Measurements from ENCODE around the gene ZNF746.

The ZNF746 gene

DNA sequence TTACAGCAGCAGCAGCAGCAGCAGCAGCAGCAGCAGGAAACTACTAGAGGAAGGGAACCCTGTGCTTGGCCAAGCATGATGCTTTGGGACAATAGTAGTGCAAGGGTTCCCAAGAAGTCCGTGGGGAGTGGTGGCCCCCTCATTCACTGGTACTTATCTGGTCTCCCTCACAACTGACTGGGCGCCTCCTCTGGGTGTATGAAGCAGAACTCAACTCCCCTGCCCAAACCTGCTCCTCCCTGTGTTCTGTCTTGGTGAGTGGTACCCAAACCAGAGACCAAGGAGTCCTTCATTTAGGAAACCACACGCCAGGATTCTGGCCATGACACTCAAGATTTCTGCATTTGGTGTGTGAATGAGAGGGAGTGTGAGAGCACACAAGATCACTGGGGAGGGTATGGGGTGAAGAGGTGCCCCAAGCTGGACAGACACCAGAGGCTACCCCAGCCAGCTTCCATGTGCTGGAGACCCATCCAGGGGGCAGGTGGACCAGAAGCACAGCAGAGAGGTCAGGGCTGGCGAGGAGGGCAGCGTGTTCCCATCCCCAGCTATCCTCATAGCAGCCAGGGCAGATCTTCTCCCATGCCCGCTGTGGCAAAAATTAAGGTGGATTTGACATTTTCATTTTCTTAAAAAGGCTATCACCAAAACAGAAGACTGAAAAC is 26.2 kb downstream of the ZNF746 start:
- Histone ChIP-seq H3K9ac (ENCODE audit: low read length in 2 of 2) (no peak overlapping the region), H3K4me1 (ENCODE audit: control insufficient read depth, insufficient read depth, low read length) (no peaks in the 10 kb centered on the region), H3K4me3 (ENCODE audit: low read length in 2 of 2) (no peak overlapping the region), H3K27me3 (ENCODE audit: control insufficient read depth in 1 of 2, insufficient read depth in 2 of 2, low read length in 2 of 2) (no peaks in the 10 kb centered on the region), H3K9me3 (ENCODE audit: control insufficient read depth in 2 of 2, low read length in 2 of 2) (no peaks in the 10 kb centered on the region), H3K36me3 (ENCODE audit: control insufficient read depth in 2 of 2, insufficient read depth in 2 of 2, low read length in 2 of 2) (peaks cover 19 to 27% of the 10 kb centered on the region in 2 donors), H3K27ac (ENCODE audit: low read length) (no peak overlapping the region)

DNA sequence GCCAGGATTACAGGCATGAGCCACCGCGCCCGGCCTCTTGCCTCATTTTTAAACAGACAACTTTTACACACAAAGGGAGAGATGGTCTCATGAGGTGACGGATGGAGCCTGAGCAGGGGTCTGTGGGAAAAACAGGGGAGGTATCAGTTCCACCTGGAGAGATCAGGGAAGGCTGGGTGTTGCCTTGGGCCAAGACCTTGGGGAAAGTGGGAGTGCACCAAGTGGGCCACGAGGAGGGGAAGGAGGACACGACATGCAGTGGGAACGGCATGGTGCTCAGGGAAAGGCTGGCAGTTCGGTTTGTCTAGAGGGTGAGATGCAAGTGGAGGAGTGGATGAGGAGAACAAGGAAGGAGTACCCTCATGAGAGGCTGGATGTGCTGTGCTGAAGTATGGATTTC is 27.8 kb downstream of the ZNF746 start:
- H3K4me3 ChIP-seq (ENCODE audit: low read length in 2 of 2) = no peak overlapping the region
- H3K36me3 ChIP-seq (ENCODE audit: control insufficient read depth in 2 of 2, insufficient read depth in 2 of 2, low read length in 2 of 2) = peaks cover 9 to 15% of the 10 kb centered on the region in 2 donors
- H3K27ac ChIP-seq (ENCODE audit: low read length) = no peak overlapping the region
- peaks cover 3% of the 10 kb centered on the region in 2 donors for H3K27me3 ChIP-seq (ENCODE audit: control insufficient read depth in 1 of 2, insufficient read depth in 2 of 2, low read length in 2 of 2)
- no peak overlapping the region for H3K9ac ChIP-seq (ENCODE audit: low read length in 2 of 2)
- H3K4me1 ChIP-seq (ENCODE audit: control insufficient read depth, insufficient read depth, low read length) = no peaks in the 10 kb centered on the region
- no peaks in the 10 kb centered on the region for H3K9me3 ChIP-seq (ENCODE audit: control insufficient read depth in 2 of 2, low read length in 2 of 2)

DNA sequence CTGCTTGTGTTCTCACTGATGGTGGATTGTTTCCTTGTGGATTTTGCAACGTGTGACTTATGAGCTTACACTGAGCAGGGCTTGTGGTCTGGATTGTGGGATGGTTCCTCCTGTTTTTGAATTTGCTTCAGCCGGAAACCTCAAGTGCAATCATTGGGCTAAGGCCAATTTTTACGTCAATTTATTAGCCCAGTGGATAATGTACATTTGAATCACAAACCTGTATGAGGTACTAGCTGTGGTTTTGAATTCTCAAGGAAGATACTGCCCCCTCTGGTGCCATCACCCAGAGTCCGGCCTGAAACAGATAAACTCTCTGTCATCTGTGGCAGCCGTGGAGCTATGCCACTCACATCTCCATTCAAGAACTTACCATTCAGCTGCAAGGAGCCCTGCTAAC is 29.4 kb downstream of the ZNF746 start:
- no peak overlapping the region for H3K9ac ChIP-seq (ENCODE audit: low read length in 2 of 2)
- peaks cover 3% of the 10 kb centered on the region in 2 donors for H3K27me3 ChIP-seq (ENCODE audit: control insufficient read depth in 1 of 2, insufficient read depth in 2 of 2, low read length in 2 of 2)
- peaks cover 7 to 9% of the 10 kb centered on the region in 2 donors for H3K36me3 ChIP-seq (ENCODE audit: control insufficient read depth in 2 of 2, insufficient read depth in 2 of 2, low read length in 2 of 2)
- no peak overlapping the region for H3K4me3 ChIP-seq (ENCODE audit: low read length in 2 of 2)
- no peaks in the 10 kb centered on the region for H3K4me1 ChIP-seq (ENCODE audit: control insufficient read depth, insufficient read depth, low read length)
- no peak overlapping the region for H3K27ac ChIP-seq (ENCODE audit: low read length)
- H3K9me3 ChIP-seq (ENCODE audit: control insufficient read depth in 2 of 2, low read length in 2 of 2) = no peaks in the 10 kb centered on the region

DNA sequence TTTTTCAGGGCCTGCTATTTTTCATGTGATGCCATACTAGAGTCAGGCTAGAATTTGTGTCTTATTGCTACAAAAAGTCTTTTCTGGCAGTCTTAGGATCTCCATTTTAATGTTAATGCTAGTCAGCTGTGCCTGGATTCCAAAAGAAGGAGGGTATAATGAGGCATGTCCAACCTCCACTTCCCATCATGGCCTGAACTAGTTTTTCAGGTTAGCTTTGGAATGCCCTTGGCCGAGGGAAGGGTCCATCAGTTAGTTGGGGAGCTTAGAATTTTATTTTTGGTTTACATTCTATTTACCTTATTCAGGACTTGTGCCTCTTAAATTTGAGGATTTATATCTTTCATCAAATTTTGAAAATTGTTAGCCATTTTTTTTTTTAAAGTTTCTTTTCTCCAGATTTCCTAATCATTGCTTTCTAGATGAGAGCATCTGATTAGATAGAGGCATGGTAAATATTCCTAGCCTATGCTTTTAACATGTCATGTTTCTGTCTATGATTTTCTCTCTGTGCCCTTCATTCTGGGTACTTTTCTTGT is 30.2 kb downstream of the ZNF746 start:
- H3K36me3 ChIP-seq (ENCODE audit: control insufficient read depth in 2 of 2, insufficient read depth in 2 of 2, low read length in 2 of 2) = peaks cover 2% of the 10 kb centered on the region in 2 donors
- no peaks in the 10 kb centered on the region for H3K4me1 ChIP-seq (ENCODE audit: control insufficient read depth, insufficient read depth, low read length)
- H3K4me3 ChIP-seq (ENCODE audit: low read length in 2 of 2) = no peak overlapping the region
- H3K9ac ChIP-seq (ENCODE audit: low read length in 2 of 2) = no peak overlapping the region
- H3K27ac ChIP-seq (ENCODE audit: low read length) = no peak overlapping the region
- H3K27me3 ChIP-seq (ENCODE audit: control insufficient read depth in 1 of 2, insufficient read depth in 2 of 2, low read length in 2 of 2) = peaks cover 3% of the 10 kb centered on the region in 2 donors
- no peaks in the 10 kb centered on the region for H3K9me3 ChIP-seq (ENCODE audit: control insufficient read depth in 2 of 2, low read length in 2 of 2)

DNA sequence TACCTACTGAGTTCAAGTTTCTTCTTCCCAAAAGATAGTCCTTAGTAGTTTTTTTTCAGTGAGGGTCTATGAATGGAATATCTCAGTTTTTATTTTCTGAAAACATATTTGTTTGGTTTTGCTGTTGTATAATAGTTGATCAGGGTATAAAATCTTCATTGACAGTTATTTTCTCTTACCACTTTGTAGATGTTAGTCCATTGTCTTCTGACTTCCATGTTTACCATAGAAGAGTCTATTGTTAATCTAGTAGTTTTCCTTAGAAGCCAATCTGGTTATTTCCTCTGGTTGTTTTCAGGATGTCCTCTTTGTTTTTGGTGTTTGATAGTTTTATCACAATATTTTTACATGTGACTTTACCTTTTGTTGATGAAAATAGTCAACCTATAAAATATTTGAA is 31.2 kb downstream of the ZNF746 start:
- Histone ChIP-seq H3K4me1 (ENCODE audit: control insufficient read depth, insufficient read depth, low read length) (peaks cover under 1% of the 10 kb centered on the region), H3K4me3 (ENCODE audit: low read length in 2 of 2) (no peak overlapping the region)

DNA sequence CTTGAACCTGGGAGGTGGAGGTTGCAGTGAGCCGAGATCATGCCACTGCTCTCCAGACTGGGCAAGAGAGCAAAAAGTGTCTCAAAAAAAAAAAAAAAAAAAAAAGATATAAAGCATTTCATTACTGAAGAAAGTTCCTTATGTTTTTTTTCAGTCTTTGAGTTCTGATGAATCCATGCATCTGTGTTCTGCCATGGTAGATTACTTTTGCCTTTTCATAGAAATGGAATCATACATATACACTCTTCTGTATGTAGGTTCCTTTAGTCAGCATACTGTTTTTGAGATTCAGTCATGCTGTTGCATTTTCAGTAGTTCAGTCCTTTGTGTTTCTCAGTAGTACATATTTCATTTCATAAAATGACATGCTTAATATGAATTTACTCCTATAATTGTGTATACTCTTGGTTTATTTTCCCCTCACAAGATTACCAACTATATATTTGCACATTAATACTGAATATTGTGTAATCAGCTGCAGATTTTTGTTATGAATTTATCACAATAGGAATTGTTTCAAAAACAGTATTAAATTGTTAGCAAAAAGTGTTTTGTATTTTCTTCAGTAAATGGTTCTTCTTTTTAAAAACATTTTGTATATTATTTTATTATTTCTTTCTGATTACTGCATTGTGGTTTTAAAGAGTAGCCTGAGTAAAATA is 34.0 kb downstream of the ZNF746 start:
- Histone ChIP-seq H3K27ac (ENCODE audit: low read length) (no peak overlapping the region), H3K9ac (ENCODE audit: low read length in 2 of 2) (no peak overlapping the region), H3K4me1 (ENCODE audit: control insufficient read depth, insufficient read depth, low read length) (peaks cover 16% of the 10 kb centered on the region), H3K27me3 (ENCODE audit: control insufficient read depth in 1 of 2, insufficient read depth in 2 of 2, low read length in 2 of 2) (peaks cover 3% of the 10 kb centered on the region in 2 donors), H3K9me3 (ENCODE audit: control insufficient read depth in 2 of 2, low read length in 2 of 2) (no peaks in the 10 kb centered on the region), H3K36me3 (ENCODE audit: control insufficient read depth in 2 of 2, insufficient read depth in 2 of 2, low read length in 2 of 2) (no peaks in the 10 kb centered on the region), H3K4me3 (ENCODE audit: low read length in 2 of 2) (no peak overlapping the region)

More for the DNA sequence above, 31.2 kb downstream of the ZNF746 start:
- Histone ChIP-seq H3K9me3 (ENCODE audit: control insufficient read depth in 2 of 2, low read length in 2 of 2) (no peaks in the 10 kb centered on the region), H3K27ac (ENCODE audit: low read length) (no peak overlapping the region), H3K36me3 (ENCODE audit: control insufficient read depth in 2 of 2, insufficient read depth in 2 of 2, low read length in 2 of 2) (peaks cover 0 to under 1% of the 10 kb centered on the region in 2 donors), H3K27me3 (ENCODE audit: control insufficient read depth in 1 of 2, insufficient read depth in 2 of 2, low read length in 2 of 2) (peaks cover 3% of the 10 kb centered on the region in 2 donors), H3K9ac (ENCODE audit: low read length in 2 of 2) (no peak overlapping the region)

DNA sequence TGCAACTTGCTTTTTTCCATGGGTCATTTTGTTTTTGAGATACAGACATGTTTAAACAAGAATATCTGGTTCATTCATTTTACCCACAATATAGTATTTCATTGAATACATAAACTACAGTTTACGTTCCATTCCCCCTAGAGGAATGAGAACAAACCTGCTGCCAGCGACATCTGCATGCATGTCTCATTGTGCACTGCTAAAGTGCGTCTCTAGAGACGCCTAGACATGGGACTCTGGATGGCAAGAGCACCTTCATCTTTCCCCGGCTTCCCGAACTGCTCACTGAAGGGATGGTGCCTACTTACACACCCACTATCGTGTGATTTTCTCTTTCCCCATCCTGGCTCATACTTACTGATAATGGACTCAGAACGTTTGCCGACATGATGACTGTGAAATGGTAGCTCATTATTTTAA is 35.5 kb downstream of the ZNF746 start:
- no peak overlapping the region for H3K27ac ChIP-seq (ENCODE audit: low read length)

DNA sequence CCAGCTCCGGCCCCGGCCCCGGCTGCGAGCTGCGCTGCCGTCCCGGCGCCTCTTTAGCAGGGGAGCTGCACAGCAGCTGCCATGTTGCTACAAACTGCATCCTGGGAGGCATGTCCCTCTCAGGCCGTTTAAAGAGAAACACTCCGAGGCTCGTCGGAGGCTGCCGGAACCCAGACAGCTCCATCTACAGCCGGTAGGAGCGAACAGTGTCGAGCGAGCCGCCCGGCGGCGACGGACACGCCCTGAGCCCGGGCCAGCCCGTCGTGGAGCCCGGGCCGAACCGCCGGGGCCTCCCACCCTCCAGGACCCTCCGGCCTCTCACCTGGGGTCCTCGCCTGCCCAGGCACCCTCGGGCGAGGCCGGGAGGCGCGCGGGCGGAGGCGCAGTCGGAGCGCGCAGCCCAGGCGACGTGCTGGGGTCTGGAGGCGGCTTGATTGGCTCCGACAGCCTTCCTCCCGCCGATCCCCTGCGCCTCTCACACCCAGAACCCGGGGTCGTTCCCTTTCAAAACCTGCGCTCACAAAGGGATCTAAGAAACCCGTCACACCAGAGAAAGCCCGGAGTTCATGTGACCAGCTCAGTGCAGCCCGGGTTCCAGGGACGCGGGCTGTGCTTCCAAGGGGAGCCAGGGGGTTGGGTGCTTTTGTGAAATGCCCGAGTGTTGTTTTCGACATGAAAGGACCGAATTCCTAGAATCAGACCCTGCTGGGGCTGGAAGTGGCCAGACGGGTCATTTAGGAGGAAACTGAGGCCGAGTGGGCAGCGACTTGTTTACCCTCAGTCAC is 36.9 kb downstream of the ZNF746 start, which contains the start of gene ZNF777:
TSS of gene ZNF777 (minus strand) at position 570 of the 785 bp plus-strand sequence. CDS start 5,040 bp downstream, outside the sequence.
- peaks cover 3% of the 10 kb centered on the region in 2 donors for H3K27me3 ChIP-seq (ENCODE audit: control insufficient read depth in 1 of 2, insufficient read depth in 2 of 2, low read length in 2 of 2)
- no peaks in the 10 kb centered on the region for H3K9me3 ChIP-seq (ENCODE audit: control insufficient read depth in 2 of 2, low read length in 2 of 2)
- H3K36me3 ChIP-seq (ENCODE audit: control insufficient read depth in 2 of 2, insufficient read depth in 2 of 2, low read length in 2 of 2) = peaks cover 0 to 6% of the 10 kb centered on the region in 2 donors
- peak within 1 kb of the TSS; percentile 77 to 84 for H3K9ac ChIP-seq (ENCODE audit: low read length in 2 of 2)
- H3K4me1 ChIP-seq (ENCODE audit: control insufficient read depth, insufficient read depth, low read length) = peaks cover 25% of the 10 kb centered on the region
- peak within 1 kb of the TSS; percentile 67 for H3K27ac ChIP-seq (ENCODE audit: low read length)
- H3K4me3 ChIP-seq (ENCODE audit: low read length in 2 of 2) = peak within 1 kb of the TSS; percentile 80 to 88

More for the DNA sequence above, 35.5 kb downstream of the ZNF746 start:
- Histone ChIP-seq H3K4me1 (ENCODE audit: control insufficient read depth, insufficient read depth, low read length) (peaks cover 22% of the 10 kb centered on the region), H3K4me3 (ENCODE audit: low read length in 2 of 2) (no peak overlapping the region), H3K9me3 (ENCODE audit: control insufficient read depth in 2 of 2, low read length in 2 of 2) (no peaks in the 10 kb centered on the region), H3K27me3 (ENCODE audit: control insufficient read depth in 1 of 2, insufficient read depth in 2 of 2, low read length in 2 of 2) (peaks cover 3% of the 10 kb centered on the region in 2 donors), H3K9ac (ENCODE audit: low read length in 2 of 2) (no peak overlapping the region), H3K36me3 (ENCODE audit: control insufficient read depth in 2 of 2, insufficient read depth in 2 of 2, low read length in 2 of 2) (no peaks in the 10 kb centered on the region)

DNA sequence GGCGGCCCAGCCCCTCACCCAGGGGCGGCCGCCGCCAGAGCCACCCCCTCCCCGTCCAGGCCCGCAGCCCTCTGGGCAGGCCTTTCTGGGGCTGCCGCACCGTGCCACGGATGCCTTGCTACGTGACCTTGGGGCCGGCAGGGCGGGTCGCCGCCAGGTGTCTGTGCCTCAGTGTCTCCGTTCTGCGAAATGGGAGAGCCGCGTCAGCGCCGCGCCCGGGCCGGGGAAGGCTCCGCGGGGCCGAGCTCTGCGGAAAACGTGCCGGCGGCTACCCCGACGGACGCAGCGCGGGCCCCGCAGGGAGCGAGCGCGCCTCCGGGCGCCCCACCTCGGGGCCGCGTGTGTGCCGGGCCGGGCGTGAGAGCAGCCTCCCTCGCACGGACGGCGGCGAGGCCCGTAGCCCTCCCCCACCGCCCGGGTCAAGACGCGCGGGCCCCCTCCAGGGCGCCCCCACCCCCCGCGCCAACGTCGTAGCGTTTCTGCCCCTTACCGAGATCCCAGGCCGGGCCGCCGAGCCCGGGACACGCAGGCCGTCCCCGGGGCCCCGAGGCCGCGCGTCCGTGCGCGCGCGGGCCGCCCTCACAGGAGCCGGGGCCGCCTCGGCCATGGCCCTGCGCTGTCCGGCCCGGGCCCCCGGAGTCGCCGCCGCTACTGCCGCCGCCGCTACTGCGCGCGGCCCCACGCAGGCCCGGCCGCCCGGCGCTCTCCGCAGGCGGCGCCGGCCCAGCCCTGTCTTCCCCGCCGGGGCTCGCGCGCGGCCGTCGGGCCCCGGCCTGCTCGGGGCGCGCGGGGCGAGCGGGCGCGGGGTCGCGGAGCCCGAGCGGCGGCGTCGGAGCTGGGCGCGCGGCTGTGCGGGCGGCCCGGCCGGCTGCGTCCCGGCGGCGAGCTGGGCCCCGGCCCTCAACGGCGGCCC is 37.8 kb downstream of the ZNF746 start:
- H3K27ac ChIP-seq (ENCODE audit: low read length) = no peak overlapping the region
- peak overlapping the region; percentile 47 to 53 for H3K9ac ChIP-seq (ENCODE audit: low read length in 2 of 2)
- H3K36me3 ChIP-seq (ENCODE audit: control insufficient read depth in 2 of 2, insufficient read depth in 2 of 2, low read length in 2 of 2) = peaks cover 6 to 12% of the 10 kb centered on the region in 2 donors
- H3K4me1 ChIP-seq (ENCODE audit: control insufficient read depth, insufficient read depth, low read length) = peaks cover 25% of the 10 kb centered on the region
- no peaks in the 10 kb centered on the region for H3K9me3 ChIP-seq (ENCODE audit: control insufficient read depth in 2 of 2, low read length in 2 of 2)
- H3K4me3 ChIP-seq (ENCODE audit: low read length in 2 of 2) = peak overlapping the region; percentile 80 to 88
- no peaks in the 10 kb centered on the region for H3K27me3 ChIP-seq (ENCODE audit: control insufficient read depth in 1 of 2, insufficient read depth in 2 of 2, low read length in 2 of 2)

DNA sequence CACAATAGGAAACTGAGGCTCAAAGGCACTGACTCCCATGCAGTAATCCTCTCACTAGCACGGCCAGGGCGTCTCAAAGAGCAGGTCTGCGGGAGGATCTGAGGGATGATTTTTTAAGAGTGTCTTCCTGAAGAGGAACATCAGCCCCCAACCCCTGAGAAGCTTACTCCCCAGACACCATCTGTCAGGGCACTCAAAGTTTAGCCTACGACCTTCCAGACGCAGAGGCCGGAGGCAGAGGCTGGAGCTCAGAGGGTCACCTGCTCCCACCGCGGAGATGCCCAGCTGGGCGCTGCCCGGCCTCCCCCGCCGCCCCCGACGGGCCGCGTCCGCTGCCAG is 38.4 kb downstream of the ZNF746 start:
- Histone ChIP-seq H3K36me3 (ENCODE audit: control insufficient read depth in 2 of 2, insufficient read depth in 2 of 2, low read length in 2 of 2) (peaks cover 12 to 19% of the 10 kb centered on the region in 2 donors), H3K27me3 (ENCODE audit: control insufficient read depth in 1 of 2, insufficient read depth in 2 of 2, low read length in 2 of 2) (no peaks in the 10 kb centered on the region), H3K4me3 (ENCODE audit: low read length in 2 of 2) (peak overlapping the region; percentile 67 to 72), H3K9me3 (ENCODE audit: control insufficient read depth in 2 of 2, low read length in 2 of 2) (no peaks in the 10 kb centered on the region), H3K27ac (ENCODE audit: low read length) (no peak overlapping the region), H3K4me1 (ENCODE audit: control insufficient read depth, insufficient read depth, low read length) (peaks cover 25% of the 10 kb centered on the region), H3K9ac (ENCODE audit: low read length in 2 of 2) (peak overlapping the region; percentile 47 to 53)

All from stomach smooth muscle (tissue), 2 donors.